Suprapubic skin (tissue), 4 donors: ENCODE data around the gene GUCY1A1.

Source experiments
- CTCF ChIP-seq, 2 donors: fragments of 200-600 bp in 1 of 2; fragments of 450-650 bp in 1 of 2; sonication (generic) in 1 of 2; IDR thresholded peaks; one replicate each; pipeline ENCODE4 v1.5.1; 2016 to 2019; ENCODE audit warnings: antibody characterized with exemption in 2 of 2, mild to moderate bottlenecking in 1 of 2, moderate library complexity in 1 of 2
- EP300 ChIP-seq: sonication (generic); formaldehyde crosslinking; IDR thresholded peaks from one replicate; pipeline ENCODE4 v1.6.1; 2017; ENCODE audit warnings: antibody characterized with exemption
- POLR2A ChIP-seq, 2 donors: fragments of 450-650 bp; IDR thresholded peaks; one replicate each; pipeline ENCODE4 v1.6.1; 2017; ENCODE audit warnings: antibody characterized with exemption in 2 of 2, mild to moderate bottlenecking in 2 of 2, moderate library complexity in 2 of 2
- POLR2AphosphoS5 ChIP-seq, 3 donors: sonication (generic); formaldehyde crosslinking; IDR thresholded peaks; one replicate each; pipeline ENCODE4 v1.6.1; 2017; ENCODE audit warnings: antibody characterized with exemption in 3 of 3

- TF ChIP-seq POLR2A (IDR thresholded peaks at IDR 0.05) (no peak), CTCF (IDR thresholded peaks at IDR 0.05) (no peak), EP300 (no peak), POLR2AphosphoS5 (IDR thresholded peaks at IDR 0.05) (no peak)
Observed at GRCh38 chr4:155674669-155675071, 8.0 kb downstream of the GUCY1A1 start.
